ENCODE results near the gene PTPRR. TPM values are rescaled to one million over a fixed set of nuclear protein-coding genes. Genes with fewer than 3 reads are reported as not detected.

The PTPRR gene
- total and polyA plus RNA-seq, 10 of the 15 experiments (the other 5 are each of a cell fraction or from before 2014, with no cell fraction given) = 0.14 to 3.1 (median 0.42) TPM

- H3K27me3 ChIP-seq (replicated peaks in 1 of 2; ENCODE audit: control insufficient read depth in 2 of 2, insufficient read depth in 2 of 2, low read length in 1 of 2) = no peaks in the 10 kb centered on the region; a peak in 1 of 4 replicates
- H3K9ac ChIP-seq (ENCODE audit: control insufficient read depth, insufficient read depth, low read length) = no peak overlapping the region
- ChIA-PET SMC1A (ENCODE audit: uncharacterized antibody, unreplicated experiment) (interaction anchor here (1.0 kb wide), 1 partner anchor 9 kb away, joined by 3 read pairs; no protein-coding TSS in a partner anchor), RAD21 (ENCODE audit: unreplicated experiment) (no interaction called here), POLR2A (interaction anchor here (0.7 kb wide), 1 partner anchor 921 kb away, joined by 3 read pairs; no protein-coding TSS in a partner anchor), CTCF (no interaction called here)
- no peaks in the 10 kb centered on the region for H3K9me3 ChIP-seq (replicated peaks; ENCODE audit: control insufficient read depth, insufficient read depth, low read length)
- H3K4me1 ChIP-seq (ENCODE audit: control insufficient read depth, insufficient read depth, low read length) = no peaks in the 10 kb centered on the region
- no TSS peak for BruUV-seq (replicated peaks)
- in situ Hi-C loops (cut with MboI) (no loop called here), intact Hi-C loops (cut with micrococcal nuclease; ENCODE audit: unreplicated experiment) (no loop called here)
- no peak overlapping the region for H2AFZ ChIP-seq (ENCODE audit: control insufficient read depth, low read depth, low read length)
- no peak overlapping the region for H3K4me3 ChIP-seq
- H4K20me1 ChIP-seq (ENCODE audit: control insufficient read depth, insufficient read depth) = no peaks in the 10 kb centered on the region
- no peak overlapping the region for H3K4me2 ChIP-seq (ENCODE audit: control insufficient read depth, insufficient read depth)
- no peak for DNase-seq (ENCODE audit: low read depth, low spot score)
- no peak for TF ChIP-seq MEF2B (IDR thresholded peaks at IDR 0.05; ENCODE audit: partially characterized antibody, poor library complexity, severe bottlenecking)
- no peak for TF ChIP-seq HDAC6 (IDR thresholded peaks at IDR 0.05; ENCODE audit: unreplicated experiment)
- no peak for TF ChIP-seq SMAD5 (IDR thresholded peaks at IDR 0.05; ENCODE audit: low read depth)
- no peak for TF ChIP-seq LARP7 (IDR thresholded peaks at IDR 0.05)
- TF ChIP-seq CBX5 (IDR thresholded peaks at IDR 0.05; ENCODE audit: low read depth) = no peak
- no peak for TF ChIP-seq POU2F2 (IDR thresholded peaks at IDR 0.05; ENCODE audit: borderline replicate concordance, low read depth, low read length)
- H3K79me2 ChIP-seq (ENCODE audit: control insufficient read depth, insufficient read depth, low read length) = no peaks in the 10 kb centered on the region
- no peaks in the 10 kb centered on the region for H3K36me3 ChIP-seq (ENCODE audit: control insufficient read depth in 2 of 2, insufficient read depth in 2 of 2, low read length in 1 of 2)
- no peak for FAIRE-seq
- H3K27ac ChIP-seq (ENCODE audit: control insufficient read depth, insufficient read depth) = no peak overlapping the region
- 2% methylated on average over 3 of the region's 3 CpGs for WGBS (ENCODE audit: insufficient coverage, insufficient replicate concordance, low lambda C conversion rate, missing lambda C conversion rate)
- ATAC-seq = no peak
Observed at GRCh38 chr12:70885956-70886355, 34.6 kb downstream of the PTPRR start.

GRCh38 chr12:70883855-70884254, 36.7 kb downstream of the PTPRR start:
- no peak overlapping the region for H3K4me2 ChIP-seq (ENCODE audit: control insufficient read depth, insufficient read depth)
- H3K4me1 ChIP-seq (ENCODE audit: control insufficient read depth, insufficient read depth, low read length) = no peaks in the 10 kb centered on the region
- no peak for FAIRE-seq
- SMC1A ChIA-PET (ENCODE audit: uncharacterized antibody, unreplicated experiment) = interaction anchor here (0.9 kb wide), 1 partner anchor 38 kb away, joined by 3 read pairs; no protein-coding TSS in a partner anchor
- no peaks in the 10 kb centered on the region for H3K79me2 ChIP-seq (ENCODE audit: control insufficient read depth, insufficient read depth, low read length)
- H3K36me3 ChIP-seq (ENCODE audit: control insufficient read depth in 2 of 2, insufficient read depth in 2 of 2, low read length in 1 of 2) = no peaks in the 10 kb centered on the region
- no peak for DNase-seq (ENCODE audit: low read depth, low spot score)
- H2AFZ ChIP-seq (ENCODE audit: control insufficient read depth, low read depth, low read length) = no peak overlapping the region
- ATAC-seq = no peak
- no peaks in the 10 kb centered on the region for H4K20me1 ChIP-seq (ENCODE audit: control insufficient read depth, insufficient read depth)
- RAD21 ChIA-PET (ENCODE audit: unreplicated experiment) = no interaction called here
- intact Hi-C loops (cut with micrococcal nuclease; ENCODE audit: unreplicated experiment) = no loop called here
- no peak overlapping the region for H3K9ac ChIP-seq (ENCODE audit: control insufficient read depth, insufficient read depth, low read length)
- no peak overlapping the region for H3K27ac ChIP-seq (ENCODE audit: control insufficient read depth, insufficient read depth)
- WGBS (ENCODE audit: insufficient coverage, insufficient replicate concordance, low lambda C conversion rate, missing lambda C conversion rate) = 0% methylated on average over 1 of the region's 1 CpG
- POLR2A ChIA-PET = no interaction called here
- H3K4me3 ChIP-seq = no peak overlapping the region
- CTCF ChIA-PET = interaction anchor here (1.0 kb wide), 1 partner anchor 30 kb away, joined by 3 read pairs; no protein-coding TSS in a partner anchor
- H3K27me3 ChIP-seq (replicated peaks in 1 of 2; ENCODE audit: control insufficient read depth in 2 of 2, insufficient read depth in 2 of 2, low read length in 1 of 2) = no peaks in the 10 kb centered on the region
- BruUV-seq (replicated peaks) = no TSS peak
- H3K9me3 ChIP-seq (replicated peaks; ENCODE audit: control insufficient read depth, insufficient read depth, low read length) = no peaks in the 10 kb centered on the region
- in situ Hi-C loops (cut with MboI) = no loop called here
- TF ChIP-seq RCOR1 (conservative IDR thresholded peaks at IDR 0.05; ENCODE audit: low read depth, low read length) = no peak
- TF ChIP-seq PML (IDR thresholded peaks at IDR 0.05; ENCODE audit: low read length) = no peak
- TF ChIP-seq FOXM1 (IDR thresholded peaks at IDR 0.05; ENCODE audit: low read depth, low read length) = no peak
- no peak for TF ChIP-seq SIX5 (IDR thresholded peaks at IDR 0.05; ENCODE audit: low read depth, low read length, severe bottlenecking)
- no peak for TF ChIP-seq TCF7 (IDR thresholded peaks at IDR 0.05; ENCODE audit: borderline replicate concordance)
- TF ChIP-seq, protein P1, sequence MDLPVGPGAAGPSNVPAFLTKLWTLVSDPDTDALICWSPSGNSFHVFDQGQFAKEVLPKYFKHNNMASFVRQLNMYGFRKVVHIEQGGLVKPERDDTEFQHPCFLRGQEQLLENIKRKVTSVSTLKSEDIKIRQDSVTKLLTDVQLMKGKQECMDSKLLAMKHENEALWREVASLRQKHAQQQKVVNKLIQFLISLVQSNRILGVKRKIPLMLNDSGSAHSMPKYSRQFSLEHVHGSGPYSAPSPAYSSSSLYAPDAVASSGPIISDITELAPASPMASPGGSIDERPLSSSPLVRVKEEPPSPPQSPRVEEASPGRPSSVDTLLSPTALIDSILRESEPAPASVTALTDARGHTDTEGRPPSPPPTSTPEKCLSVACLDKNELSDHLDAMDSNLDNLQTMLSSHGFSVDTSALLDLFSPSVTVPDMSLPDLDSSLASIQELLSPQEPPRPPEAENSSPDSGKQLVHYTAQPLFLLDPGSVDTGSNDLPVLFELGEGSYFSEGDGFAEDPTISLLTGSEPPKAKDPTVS (IDR thresholded peaks at IDR 0.05; ENCODE audit: low read depth, low read length) = no peak
- no peak for TF ChIP-seq TAF1 (IDR thresholded peaks at IDR 0.05; ENCODE audit: borderline replicate concordance, low read depth, low read length)
- no peak for TF ChIP-seq BMI1 (IDR thresholded peaks at IDR 0.05; ENCODE audit: borderline replicate concordance)
- no peak for TF ChIP-seq ELK1 (IDR thresholded peaks at IDR 0.05; ENCODE audit: low read depth, low read length)
- TF ChIP-seq NFIC (IDR thresholded peaks at IDR 0.05; ENCODE audit: low read depth, low read length) = no peak
